DMS153 treated with DMSO at 0.1 percent for 48 hours (cell line): ENCODE measurements around the gene FANCD2.
"Not testable (repeated sequence)": the region's sequence is repeated elsewhere in the genome, so short reads cannot be mapped to it uniquely, and the experiment has no call there.

Experiments used
- DNase-seq: peaks from one replicate; lab custom pipeline; 2025; ENCODE audit not compliant: unreplicated experiment; lab: John Stamatoyannopoulos, UW

The FANCD2 gene

GRCh38 chr3:10026084-10026890 lies at the start of gene FANCD2:
Gene FANCD2 (plus strand): TSS chr3:10026437. CDS start chr3:10028658, 2,221 bp downstream.
- peak; percentile 19 for DNase-seq

- DNase-seq = no peak
Measured at GRCh38 chr3:9976721-9977709, 49.2 kb upstream of the FANCD2 start.

GRCh38 chr3:9978710-9979305 lies 47.4 kb upstream of the FANCD2 start:
- no peak for DNase-seq

GRCh38 chr3:9980251-9980650 lies 46.0 kb upstream of the FANCD2 start:
- no peak for DNase-seq

GRCh38 chr3:9986230-9986725 lies 40.0 kb upstream of the FANCD2 start:
- no peak for DNase-seq

GRCh38 chr3:9994086-9994844 lies 32.0 kb upstream of the FANCD2 start:
- DNase-seq = no peak

GRCh38 chr3:10000686-10001085 lies 25.6 kb upstream of the FANCD2 start:
- DNase-seq = no peak

GRCh38 chr3:10002951-10003350 lies 23.3 kb upstream of the FANCD2 start:
- DNase-seq = no peak

GRCh38 chr3:10004506-10004905 lies 21.7 kb upstream of the FANCD2 start:
- no peak for DNase-seq

- no peak for DNase-seq
Measured at GRCh38 chr3:10004960-10005564, 21.2 kb upstream of the FANCD2 start.

- DNase-seq = no peak
Measured at GRCh38 chr3:10006048-10006761, 20.0 kb upstream of the FANCD2 start.

- DNase-seq = no peak
Measured at GRCh38 chr3:10006762-10007090, 19.5 kb upstream of the FANCD2 start.

GRCh38 chr3:10007126-10007782 lies 19.0 kb upstream of the FANCD2 start:
- DNase-seq = no peak

GRCh38 chr3:10008216-10008587 lies 18.0 kb upstream of the FANCD2 start:
- DNase-seq = not testable (repeated sequence)

- DNase-seq = peak; percentile 9
Measured at GRCh38 chr3:10008588-10009344, 17.5 kb upstream of the FANCD2 start.

GRCh38 chr3:10010421-10010877 lies 15.8 kb upstream of the FANCD2 start:
- DNase-seq = no peak

- DNase-seq = peak; percentile 77
Measured at GRCh38 chr3:10010878-10011465, 15.3 kb upstream of the FANCD2 start.

GRCh38 chr3:10011631-10012030 lies 14.6 kb upstream of the FANCD2 start:
- no peak for DNase-seq
